Germinal center (tissue), 1 donor: ENCODE results near the gene MAP3K3.
"Not testable (repeated sequence)": the region's sequence is repeated elsewhere in the genome, so short reads cannot be mapped to it uniquely, and the experiment has no call there.

ENCODE experiments used
- DNase-seq: peaks from one replicate; pipeline ENCODE4 v3.0.0; 2012; ENCODE audit warnings: mixed read lengths, low spot score

The MAP3K3 gene

DNA sequence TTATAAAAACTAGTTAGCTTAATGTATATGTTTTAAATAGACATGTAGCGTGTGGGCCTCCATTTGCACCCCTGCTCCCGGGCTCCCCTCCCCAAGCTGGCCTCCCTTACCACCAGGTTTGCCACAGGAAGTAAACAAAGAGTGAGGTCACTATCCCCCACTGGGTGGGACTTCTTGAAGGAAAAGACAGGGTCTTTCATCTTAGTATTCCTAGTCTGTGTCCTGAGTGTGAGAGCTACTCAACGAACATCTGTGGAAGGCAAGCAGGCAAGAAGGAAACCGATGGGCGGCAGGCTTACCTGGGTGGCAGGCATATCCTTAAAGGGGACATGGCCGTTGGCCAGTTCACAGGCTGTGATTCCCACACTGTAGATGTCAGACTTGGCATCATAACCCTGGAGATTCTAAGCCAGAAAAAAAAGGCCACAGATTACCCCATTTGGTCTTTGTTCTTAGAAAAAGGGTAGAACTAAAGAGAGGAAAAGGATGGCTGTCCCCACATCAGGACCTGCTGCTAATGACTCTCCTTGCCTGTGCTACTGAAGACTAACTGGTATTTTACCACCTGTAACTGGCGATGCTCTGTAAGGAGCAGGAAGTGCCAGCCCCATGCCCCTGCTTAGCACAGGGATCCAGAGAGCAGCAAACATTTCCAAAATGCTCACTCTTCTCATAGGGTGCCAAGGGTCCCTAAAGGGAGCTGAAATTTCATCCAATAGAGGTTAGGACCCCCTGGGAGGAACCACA lies 84.3 kb downstream of the MAP3K3 start:
- DNase-seq: no peak

DNA sequence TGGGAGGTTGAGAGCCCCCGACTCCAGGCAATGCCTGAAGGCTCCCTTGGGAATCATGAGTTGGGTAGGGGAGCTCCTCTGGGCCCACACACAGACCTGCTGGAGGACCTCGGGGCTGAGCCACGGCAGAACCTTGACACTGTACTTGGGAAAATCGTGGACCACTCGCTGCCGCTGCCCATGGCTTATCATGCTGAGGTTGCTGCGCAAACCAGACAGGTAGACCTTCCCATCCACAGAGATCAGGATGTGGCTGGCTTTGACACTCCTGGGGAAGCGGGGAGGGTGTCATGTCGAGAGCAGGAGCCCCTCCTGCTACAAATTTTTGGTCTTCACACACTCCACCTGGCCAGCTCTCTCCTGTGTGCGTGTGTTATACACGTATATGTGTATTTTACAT lies 84.9 kb downstream of the MAP3K3 start:
- no peak for DNase-seq

DNA sequence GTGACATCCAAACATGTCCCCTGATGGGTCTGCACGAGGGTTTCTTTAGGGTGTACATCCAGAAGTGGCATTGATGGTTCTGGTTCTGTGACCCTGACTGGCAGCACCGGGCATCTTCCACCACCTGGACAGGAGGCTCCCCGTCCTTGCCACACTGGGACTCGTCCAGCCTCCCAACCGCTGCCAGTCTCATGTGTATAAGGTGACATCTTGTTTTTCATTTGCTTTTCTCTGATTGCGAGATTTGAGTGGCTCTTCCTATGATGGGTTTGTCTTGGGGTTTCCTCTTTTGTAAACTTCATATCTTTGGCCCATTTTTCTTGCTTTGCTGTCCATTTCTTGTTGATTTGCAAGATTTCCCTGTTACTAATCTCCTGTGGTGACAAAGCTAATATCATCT lies 86.9 kb downstream of the MAP3K3 start:
- DNase-seq: no peak

DNA sequence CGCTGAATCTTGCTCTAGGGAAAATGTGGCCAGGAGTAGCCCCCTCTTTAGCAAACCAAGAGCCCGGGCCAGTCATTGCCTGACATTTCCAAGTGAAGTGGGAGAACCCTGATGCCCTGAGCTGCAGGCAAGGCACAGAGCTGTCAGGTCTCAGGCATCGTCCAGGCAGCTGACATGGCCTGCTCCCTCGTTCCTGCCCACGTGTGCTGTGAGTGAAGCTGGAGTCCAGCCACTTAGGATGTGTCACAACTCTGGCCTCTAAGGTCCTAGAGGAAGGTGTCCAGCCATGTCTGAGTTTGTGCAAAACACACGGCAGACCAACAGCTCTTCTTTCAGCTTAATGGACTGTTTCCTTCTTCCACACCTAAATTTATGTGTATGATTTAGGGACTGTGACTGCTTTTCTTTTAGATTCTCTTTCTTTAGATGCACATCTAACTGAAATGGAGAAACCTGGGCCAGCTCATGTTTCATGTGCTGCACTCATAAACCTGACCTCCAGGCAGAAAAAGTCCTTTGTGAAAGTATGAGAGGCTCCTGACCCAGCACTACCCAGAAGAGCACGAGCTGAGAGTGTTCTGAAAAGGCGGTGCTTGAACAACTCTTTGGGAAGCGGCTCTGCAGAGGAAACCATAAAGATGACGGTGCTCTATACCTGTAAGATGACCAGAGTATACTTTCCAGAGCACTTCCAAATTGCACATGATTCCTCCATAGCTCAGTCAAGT lies 92.5 kb downstream of the MAP3K3 start:
- DNase-seq: no peak

DNA sequence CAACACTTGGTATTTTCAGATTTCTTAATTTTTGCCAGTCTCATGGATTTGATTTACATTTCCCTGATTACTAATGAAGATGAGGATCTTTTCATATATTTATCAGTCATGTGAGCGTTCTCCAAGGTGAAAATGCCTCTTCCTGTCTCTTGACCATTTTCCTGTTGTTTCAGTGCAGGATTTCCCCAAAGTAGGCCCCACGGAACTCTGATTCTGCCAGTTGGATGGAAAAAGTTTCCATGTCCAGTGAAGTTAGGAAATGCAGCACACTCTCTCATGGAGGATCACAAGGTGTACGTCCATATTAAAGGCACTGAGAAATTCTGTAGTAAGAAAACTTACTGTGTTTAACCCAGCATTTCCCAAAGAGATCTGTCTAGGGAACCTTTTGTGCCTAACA lies 94.2 kb downstream of the MAP3K3 start:
- no peak for DNase-seq

DNA sequence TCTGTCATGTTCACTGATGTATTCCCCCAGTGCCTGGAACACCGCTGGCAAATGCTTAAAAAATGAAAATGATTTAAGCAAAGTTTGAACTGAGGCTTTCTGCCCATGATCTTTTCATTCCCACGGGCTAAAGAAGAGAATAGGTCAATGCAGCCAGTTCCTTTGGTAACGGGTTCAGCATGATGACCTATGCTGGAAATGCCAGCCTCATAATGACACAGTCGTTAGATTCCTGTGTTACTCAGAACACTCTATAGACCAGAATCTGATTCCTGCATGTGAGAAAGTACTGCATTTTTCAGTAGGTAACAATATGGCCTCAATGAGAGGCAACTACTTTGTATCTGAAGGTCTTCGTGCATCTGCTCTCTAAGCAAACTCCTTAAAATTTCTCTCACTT lies 96.8 kb downstream of the MAP3K3 start:
- DNase-seq: no peak

DNA sequence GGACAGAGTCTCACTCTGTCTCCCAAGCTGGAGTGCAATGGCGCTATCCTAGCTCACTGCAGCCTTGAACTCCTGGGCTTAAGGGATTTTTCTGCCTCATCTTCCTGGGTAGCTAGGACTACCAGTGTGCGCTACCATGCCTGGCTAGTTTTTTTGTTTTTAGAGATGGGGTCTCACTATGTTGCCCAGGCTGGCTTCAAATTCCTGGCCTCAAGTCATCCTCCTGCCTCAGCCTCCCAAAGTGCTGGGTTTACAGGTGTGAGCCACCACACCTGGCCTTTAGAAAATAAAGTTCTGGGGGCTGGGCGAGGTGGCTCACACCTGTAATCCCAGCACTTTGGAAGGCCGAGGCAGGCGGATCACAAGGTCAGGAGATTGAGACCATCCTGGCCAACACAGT lies 98.0 kb downstream of the MAP3K3 start:
- not testable (repeated sequence) for DNase-seq

DNA sequence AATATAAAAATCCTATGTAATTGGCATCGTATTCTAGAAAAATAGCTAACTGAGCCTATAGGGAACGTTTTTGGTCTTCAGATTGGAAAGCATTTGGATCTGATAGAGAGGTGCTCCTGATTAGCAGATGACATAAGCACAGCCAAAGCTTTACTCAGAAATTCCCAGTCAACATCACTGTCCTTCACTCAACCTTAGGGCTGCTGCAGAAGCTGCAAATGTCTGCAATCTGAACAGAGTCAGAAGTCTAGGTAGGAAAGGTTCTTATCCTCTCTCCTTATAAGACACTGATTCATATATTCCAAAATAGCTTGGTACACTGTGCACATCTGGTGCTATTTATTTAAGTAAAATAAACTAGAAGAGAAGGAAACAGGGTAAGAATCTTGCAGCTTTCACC lies 100.2 kb downstream of the MAP3K3 start:
- no peak for DNase-seq

DNA sequence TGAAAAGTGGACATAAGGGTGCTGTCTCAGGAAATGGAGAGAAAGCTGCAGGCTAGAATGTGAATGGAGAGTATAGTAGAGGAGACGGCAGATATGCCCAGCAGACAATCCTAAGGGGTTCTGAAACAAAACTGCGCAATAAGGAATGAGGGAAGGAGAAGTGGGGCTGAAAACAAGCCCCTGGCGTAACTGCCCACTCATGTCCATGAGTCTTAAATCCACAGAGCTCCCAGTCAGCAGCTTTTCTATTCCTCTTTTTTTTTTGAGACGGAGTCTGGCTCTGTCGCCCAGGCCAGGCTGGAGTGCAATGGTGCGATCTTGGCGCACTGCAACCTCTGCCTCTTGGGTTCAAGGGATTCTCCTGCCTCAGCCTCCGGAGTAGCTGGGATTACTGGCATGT lies 113.5 kb downstream of the MAP3K3 start:
- no peak for DNase-seq

DNA sequence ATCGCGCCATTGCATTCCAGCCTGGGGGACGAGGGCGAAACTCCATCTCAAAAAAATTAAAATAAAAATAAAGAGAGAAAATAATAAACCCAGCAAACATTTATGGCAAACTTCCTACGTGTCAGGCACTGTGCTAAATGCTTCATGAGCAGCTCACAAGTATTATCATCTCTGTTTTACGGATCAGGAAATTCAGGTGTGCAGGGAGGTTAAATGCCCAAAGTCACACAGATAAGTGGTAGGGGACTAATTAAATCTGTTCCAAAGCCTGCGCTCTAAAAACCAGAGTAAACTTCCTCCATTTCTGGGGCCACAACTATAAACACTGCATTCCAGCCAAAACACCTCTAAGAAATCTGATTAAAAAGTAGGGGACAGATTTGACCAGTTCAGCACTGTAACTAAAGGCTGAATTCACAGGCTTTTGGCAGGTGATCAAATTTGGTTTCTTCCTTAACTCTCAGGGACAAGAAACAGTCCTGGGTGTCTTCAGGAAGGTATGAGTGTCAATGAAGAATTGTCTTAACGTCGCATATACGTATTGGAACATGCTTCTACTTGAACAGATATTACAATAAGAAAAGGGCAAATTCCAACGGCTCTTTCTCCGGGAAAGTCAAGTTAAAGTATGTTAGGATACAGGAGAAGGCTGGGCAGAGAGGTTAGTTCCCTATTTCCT lies 118.4 kb downstream of the MAP3K3 start:
- peak; percentile 4 for DNase-seq

DNA sequence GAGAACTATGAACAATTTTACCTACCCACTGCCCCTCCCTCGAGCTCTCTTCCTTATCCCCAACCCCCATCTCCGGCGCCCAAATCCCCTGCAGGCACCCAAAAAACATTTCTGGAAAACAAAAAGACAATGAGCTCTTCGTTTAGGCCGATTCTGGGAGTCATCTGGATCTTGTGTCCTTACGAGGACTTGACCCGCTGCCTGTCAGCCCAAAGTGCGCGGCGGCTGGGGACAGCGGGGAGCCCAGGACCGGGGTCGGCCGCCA lies 118.9 kb downstream of the MAP3K3 start:
- DNase-seq: no peak

DNA sequence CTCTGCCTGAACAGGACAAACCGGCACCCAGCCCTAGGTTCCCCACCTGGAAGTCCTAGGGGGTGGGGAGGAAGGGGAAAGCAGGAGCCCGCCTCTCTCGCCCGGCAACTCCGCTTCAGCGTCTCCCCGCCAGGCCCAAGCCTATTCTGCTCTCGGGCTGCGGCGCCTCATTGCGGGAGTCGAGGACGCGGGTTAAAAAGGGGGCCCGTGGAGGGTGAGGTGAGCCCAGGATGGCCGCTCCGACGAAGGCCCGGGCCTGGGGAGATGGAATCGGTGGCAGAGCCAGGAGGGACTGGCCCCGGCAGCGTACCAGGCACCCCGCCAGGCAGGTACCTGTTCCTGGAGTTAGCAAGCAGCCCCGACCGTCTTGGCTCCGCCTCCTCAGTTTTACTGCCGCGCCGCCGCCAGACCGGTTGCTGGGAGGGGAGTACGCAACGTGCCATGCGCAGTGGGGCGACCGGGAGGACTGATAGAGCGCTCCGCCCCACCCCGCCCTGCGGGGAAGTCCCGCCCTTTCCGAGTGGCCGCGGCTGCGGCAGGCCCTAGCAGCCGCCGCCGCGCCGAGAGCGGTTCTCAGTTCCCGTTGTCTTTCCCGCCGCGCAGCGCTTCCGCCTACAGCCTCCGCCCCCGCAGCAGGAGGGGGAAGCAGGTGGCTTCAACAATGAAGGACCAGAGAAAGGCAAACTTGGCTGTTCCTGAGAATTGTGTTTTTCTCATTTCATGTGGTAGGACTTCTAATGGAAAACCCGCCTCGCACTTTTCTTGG lies 119.4 kb downstream of the MAP3K3 start, which contains the start of gene STRADA:
Gene STRADA (minus strand): TSS at position 392 of the 766 bp plus-strand sequence. CDS start 13,430 bp downstream, outside the sequence.
- peak; percentile 97 for DNase-seq
